ENCODE measurements around the gene PRKAG3. TPM values are rescaled to one million over a fixed set of nuclear protein-coding genes. Genes with fewer than 3 reads are reported as not detected.

PRKAG3 gene
- total and polyA plus RNA-seq, 9 of the 15 experiments (the other 6 are each of a cell fraction or from before 2014, with no cell fraction given), result not detected

- intact Hi-C loops (cut with micrococcal nuclease), result no loop called here
- Histone ChIP-seq H3K27ac (ENCODE audit: extremely low read depth, low read depth, low read length) (no peak overlapping the region), H3K4me3 (no peak overlapping the region), H3K36me3 (ENCODE audit: control insufficient read depth, insufficient read depth, low read length) (no peaks in the 10 kb centered on the region), H3K4me1 (replicated peaks in 1 of 2; ENCODE audit: control insufficient read depth in 2 of 2, insufficient read depth in 2 of 2, low read length in 2 of 2) (no peaks in the 10 kb centered on the region; a peak in 2 of 5 replicates), H4K20me1 (replicated peaks; ENCODE audit: control insufficient read depth, insufficient read depth, low read length) (no peaks in the 10 kb centered on the region), H3K27me3 (ENCODE audit: control insufficient read depth in 2 of 2, insufficient read depth in 2 of 2, low read length in 2 of 2) (no peaks in the 10 kb centered on the region; a peak in 1 of 5 replicates), H3K9me3 (replicated peaks; ENCODE audit: control insufficient read depth, insufficient read depth, low read depth, low read length) (0 out of 2 replicates have a peak, but pooled peaks cover 2% of the 10 kb centered on the region), H2AFZ (ENCODE audit: low read depth, low read length) (peak overlapping the region; percentile 26; the same call in 1 of the 2 replicates), H3K9ac (ENCODE audit: insufficient read depth in 1 of 2, low read depth in 2 of 2, low read length in 2 of 2) (no peak overlapping the region), H3K79me2 (ENCODE audit: control insufficient read depth, insufficient read depth, low read length) (no peaks in the 10 kb centered on the region), H3K9me1 (ENCODE audit: control insufficient read depth, insufficient read depth, low read length) (no peaks in the 10 kb centered on the region), H3K4me2 (ENCODE audit: insufficient read depth, low read length) (no peak overlapping the region)
- TF ChIP-seq ZNF512 (tag; IDR thresholded peaks at IDR 0.05) (no peak), MIER1 (IDR thresholded peaks at IDR 0.05; ENCODE audit: low read depth) (no peak), FOXK2 (conservative IDR thresholded peaks at IDR 0.05 in 1 of 2, IDR thresholded peaks at IDR 0.05 in 1 of 2; ENCODE audit: low read depth in 2 of 2) (no peak), NFATC3 (IDR thresholded peaks at IDR 0.05) (no peak), HNRNPUL1 (IDR thresholded peaks at IDR 0.05; ENCODE audit: low read length) (no peak), ZNF184 (CRISPR knock-in tag; IDR thresholded peaks at IDR 0.05) (no peak), THRAP3 (IDR thresholded peaks at IDR 0.05; ENCODE audit: borderline replicate concordance) (no peak), ZNF143 (CRISPR knock-in tag; IDR thresholded peaks at IDR 0.05) (no peak)
- TF ChIP-seq, protein P1, sequence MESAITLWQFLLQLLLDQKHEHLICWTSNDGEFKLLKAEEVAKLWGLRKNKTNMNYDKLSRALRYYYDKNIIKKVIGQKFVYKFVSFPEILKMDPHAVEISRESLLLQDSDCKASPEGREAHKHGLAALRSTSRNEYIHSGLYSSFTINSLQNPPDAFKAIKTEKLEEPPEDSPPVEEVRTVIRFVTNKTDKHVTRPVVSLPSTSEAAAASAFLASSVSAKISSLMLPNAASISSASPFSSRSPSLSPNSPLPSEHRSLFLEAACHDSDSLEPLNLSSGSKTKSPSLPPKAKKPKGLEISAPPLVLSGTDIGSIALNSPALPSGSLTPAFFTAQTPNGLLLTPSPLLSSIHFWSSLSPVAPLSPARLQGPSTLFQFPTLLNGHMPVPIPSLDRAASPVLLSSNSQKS (CRISPR knock-in tag; IDR thresholded peaks at IDR 0.05), result no peak
- POLR2A ChIA-PET, result no interaction called here
- CTCF ChIA-PET (ENCODE audit: low intra/inter-chr PET ratio), result no interaction called here
- in situ Hi-C loops (cut with MboI), result no loop called here
- no TSS peak for BruUV-seq (replicated peaks)
- 23% methylated on average over 3 of the region's 3 CpGs for WGBS (ENCODE audit: insufficient coverage, low coverage, missing lambda C conversion rate)
- ATAC-seq (peak; percentile 40; the same call in 1 of the 3 replicates), FAIRE-seq (no peak), DNase-seq (ENCODE audit: extremely low read depth in 1 of 4, low spot score in 3 of 4) (no peak)
Measured at GRCh38 chr2:218805627-218806026, 26.0 kb downstream of the PRKAG3 start.

Data from K562 (cell line).